Sigmoid colon (tissue), 4 donors: ENCODE data around the gene ATP13A2.

Source experiments
- CTCF ChIP-seq, 4 experiments: fragments of 450-650 bp in 3 of 4; fragments of 200-600 bp in 1 of 4; IDR thresholded peaks; one replicate each; pipeline ENCODE4 v1.5.1; 2016 to 2019; ENCODE audit warnings: antibody characterized with exemption in 4 of 4, mild to moderate bottlenecking in 3 of 4, moderate library complexity in 2 of 4
- EP300 ChIP-seq, 4 donors: sonication (generic); formaldehyde crosslinking; IDR thresholded peaks; one replicate each; pipeline ENCODE4 v1.6.1; 2017; ENCODE audit warnings: antibody characterized with exemption in 4 of 4
- POLR2A ChIP-seq, 2 donors: fragments of 450-650 bp; IDR thresholded peaks; one replicate each; pipeline ENCODE4 v1.6.1; 2016; ENCODE audit warnings: antibody characterized with exemption in 2 of 2, mild to moderate bottlenecking in 2 of 2, moderate library complexity in 2 of 2
- POLR2AphosphoS5 ChIP-seq, 4 donors: sonication (generic); formaldehyde crosslinking; IDR thresholded peaks; one replicate each; pipeline ENCODE4 v1.6.1; 2017; ENCODE audit warnings: antibody characterized with exemption in 4 of 4

GRCh38 chr1:17027900-17028299, 16.2 kb upstream of the ATP13A2 start:
- no peak for TF ChIP-seq POLR2A (IDR thresholded peaks at IDR 0.05)
- no peak for TF ChIP-seq CTCF (IDR thresholded peaks at IDR 0.05)
- no peak for TF ChIP-seq POLR2AphosphoS5 (IDR thresholded peaks at IDR 0.05)
- TF ChIP-seq EP300 (IDR thresholded peaks at IDR 0.05): no peak
